K562 (cell line): ENCODE measurements around the gene IFT122. TPM values are rescaled to one million over a fixed set of nuclear protein-coding genes. Genes with fewer than 3 reads are reported as not detected.

Experiments used
- ATAC-seq: fragments of 200-7000 bp; cut with Tn5 transposase; 3 replicates; pipeline ENCODE4 v1.9.1; 2020; ENCODE audit warnings: moderate library complexity
- BruUV-seq: library from RNA; stranded (reverse); fragments of 400-500 nt; replicated peaks from 2 replicates; lab custom pipeline; 2021; lab: Mats Ljungman, UMichigan
- CTCF ChIA-PET: fragments of 300-600 bp; formaldehyde crosslinking; extraction: SDS; loops from one replicate; lab custom pipeline; 2021; ENCODE audit warnings: low intra/inter-chr PET ratio; lab: Yijun Ruan, JAX
- POLR2A ChIA-PET: fragments of 300-600, 350-650 bp; sonication (Branson Sonifier 250); formaldehyde crosslinking; extraction: SDS; loops from one replicate; lab custom pipeline; 2021; ENCODE audit warnings: antibody characterized with exemption, inconsistent platforms; lab: Yijun Ruan, JAX
- DNase-seq, 4 experiments: peaks; one replicate each; pipeline versions ENCODE4 v3.0.0 to v3.0.0-alpha.2; 2011 to 2018; ENCODE audit warnings: low spot score in 3 of 4, mixed read lengths in 3 of 4; ENCODE audit errors: extremely low read depth in 1 of 4
- FAIRE-seq: peaks from 2 replicates; lab custom pipeline; 2011; peaks lifted over from hg19 to GRCh38; lab: Jason Lieb, UNC
- H2AFZ ChIP-seq: 2 replicates; pipeline ENCODE4 v1.6.0; 2011; ENCODE audit warnings: low read depth, low read length, control low read depth, inconsistent platforms
- H3K27ac ChIP-seq: fragments of 200-600 bp; 3 replicates; pipeline ENCODE4 v1.8.0; 2011; ENCODE audit warnings: low read depth, mild to moderate bottlenecking, control low read depth, inconsistent platforms, low read length, moderate library complexity, mixed read lengths; ENCODE audit errors: extremely low read depth
- H3K27me3 ChIP-seq, 2 experiments: fragments of 300-600 bp in 1 of 2; 2 replicates in 1 of 2; 3 replicates in 1 of 2; pipeline versions ENCODE4 v1.6.0 to v1.8.0; 2011; ENCODE audit warnings: inconsistent platforms in 2 of 2, low read length in 2 of 2, mild to moderate bottlenecking in 1 of 2, mixed read lengths in 1 of 2, moderate library complexity in 1 of 2; ENCODE audit not compliant: control insufficient read depth in 2 of 2, insufficient read depth in 2 of 2
- H3K36me3 ChIP-seq: fragments of 300-600 bp; 3 replicates; pipeline ENCODE4 v1.8.0; 2011; ENCODE audit warnings: mild to moderate bottlenecking, low read length, inconsistent platforms; ENCODE audit not compliant: control insufficient read depth, insufficient read depth
- H3K4me1 ChIP-seq, 2 experiments: fragments of 200-600 bp in 1 of 2; replicated peaks in 1 of 2; 2 replicates in 1 of 2; 3 replicates in 1 of 2; pipeline versions ENCODE4 v1.5.1 to v1.8.0; 2011; ENCODE audit warnings: inconsistent platforms in 2 of 2, low read length in 2 of 2, mild to moderate bottlenecking in 1 of 2, mixed read lengths in 1 of 2, moderate library complexity in 1 of 2; ENCODE audit not compliant: control insufficient read depth in 2 of 2, insufficient read depth in 2 of 2
- H3K4me2 ChIP-seq: 2 replicates; pipeline ENCODE4 v1.6.1; 2011; ENCODE audit warnings: low read length, control low read depth, inconsistent platforms, mixed read lengths; ENCODE audit not compliant: insufficient read depth
- H3K4me3 ChIP-seq: fragments of 200-600 bp; sonication (generic), shearing (Covaris generic); 2 replicates; pipeline ENCODE4 v1.5.1; 2016; ENCODE audit warnings: control low read depth, inconsistent platforms
- H3K79me2 ChIP-seq: fragments of 200-600 bp; 3 replicates; pipeline ENCODE4 v1.8.0; 2011; ENCODE audit warnings: low read length, inconsistent platforms; ENCODE audit not compliant: control insufficient read depth, insufficient read depth
- H3K9ac ChIP-seq, 2 experiments: 2 replicates each; pipeline versions ENCODE4 v1.6.0 to v1.6.1; 2011; ENCODE audit warnings: low read depth in 2 of 2, low read length in 2 of 2, control low read depth in 1 of 2, inconsistent platforms in 1 of 2, mild to moderate bottlenecking in 1 of 2, mixed read lengths in 1 of 2; ENCODE audit not compliant: insufficient read depth in 1 of 2
- H3K9me1 ChIP-seq: one replicate; pipeline ENCODE4 v1.6.0; 2011; ENCODE audit warnings: inconsistent platforms, mild to moderate bottlenecking, low read length, moderate library complexity; ENCODE audit not compliant: control insufficient read depth, insufficient read depth
- H3K9me3 ChIP-seq: replicated peaks from 2 replicates; pipeline ENCODE4 v1.5.1; 2011; ENCODE audit warnings: low read depth, low read length, inconsistent platforms; ENCODE audit not compliant: control insufficient read depth, insufficient read depth
- H4K20me1 ChIP-seq: replicated peaks from 2 replicates; pipeline ENCODE4 v1.6.1; 2011; ENCODE audit warnings: low read length, inconsistent platforms, mixed read lengths; ENCODE audit not compliant: control insufficient read depth, insufficient read depth
- FOXJ3 ChIP-seq: sonication (generic); formaldehyde crosslinking; IDR thresholded peaks from 2 replicates; pipeline ENCODE4 v1.4.0; 2020; ENCODE audit warnings: mild to moderate bottlenecking, missing genetic modification reagents
- HOXB6 ChIP-seq: fragments of 250-450 bp; sonication (Bioruptor Pico); IDR thresholded peaks from 2 replicates; pipeline ENCODE4 v1.5.1; 2022; ENCODE audit warnings: mild to moderate bottlenecking, borderline replicate concordance
- MLX ChIP-seq, 2 experiments: fragments of 450-650 bp in 1 of 2; sonication (generic) in 1 of 2; formaldehyde crosslinking; conservative IDR thresholded peaks; 2 replicates each; pipeline versions ENCODE4 v1.4.0 to v1.8.1; 2020 to 2022; ENCODE audit warnings: mild to moderate bottlenecking in 1 of 2, missing genetic modification reagents in 1 of 2
- MNT ChIP-seq, 2 experiments: fragments of 450-650 bp; conservative IDR thresholded peaks; 2 replicates each; pipeline ENCODE4 v1.6.1; 2017; ENCODE audit warnings: mild to moderate bottlenecking in 2 of 2, moderate library complexity in 2 of 2
- MYNN ChIP-seq, 2 experiments: sonication (generic); formaldehyde crosslinking in 1 of 2; IDR thresholded peaks; 2 replicates each; pipeline versions ENCODE4 v1.5.0 to v1.6.1; 2016 to 2020; ENCODE audit warnings: antibody characterized with exemption in 1 of 2, missing genetic modification reagents in 1 of 2
- POLR2AphosphoS2 ChIP-seq: IDR thresholded peaks from 2 replicates; pipeline ENCODE4 v1.6.1; 2012; ENCODE audit warnings: low read length, improper control_type of control experiment
- RBM39 ChIP-seq: fragments of 200-400 bp; formaldehyde crosslinking; optimal IDR thresholded peaks from 2 replicates; pipeline ENCODE3; 2018; ENCODE audit warnings: low read depth, low read length
- ZNF280B ChIP-seq: fragments of 250-450 bp; sonication (Bioruptor Pico); IDR thresholded peaks from 2 replicates; pipeline ENCODE4 v1.5.1; 2021; ENCODE audit warnings: mild to moderate bottlenecking
- ZNF639 ChIP-seq, 2 experiments: fragments of 200-800 bp in 1 of 2; sonication (Bioruptor generic) in 1 of 2; sonication (generic) in 1 of 2; formaldehyde crosslinking in 1 of 2; IDR thresholded peaks in 1 of 2; conservative IDR thresholded peaks in 1 of 2; 2 replicates each; pipeline versions ENCODE4 v1.5.0 to v1.6.1; 2016 to 2020; ENCODE audit warnings: missing compliant biosample characterization in 1 of 2, missing genetic modification characterization in 1 of 2, missing genetic modification reagents in 1 of 2
- WGBS: fragments of 100-300 bp; shearing (Covaris generic); methylation state at CpG from one replicate; pipeline ENCODE4 v1.1.6; 2016; ENCODE audit warnings: low coverage, mixed read lengths; ENCODE audit not compliant: insufficient coverage; ENCODE audit errors: missing lambda C conversion rate; 5-methylcytosine and 5-hydroxymethylcytosine counted together
- in situ Hi-C: fragments of 300-500 bp; cut with MboI; formaldehyde crosslinking; loops from 4 replicates; pipeline ENCODE4 v1.15.0; 2018; ENCODE audit warnings: inconsistent platforms, mixed read lengths
- intact Hi-C: fragments of 100-400 bp; cut with micrococcal nuclease; formaldehyde crosslinking; loops from 2 replicates; pipeline ENCODE4 v1.14.2; 2022
- polyA plus RNA-seq, 8 experiments: library from polyadenylated mRNA; depleted of rRNA in 4 of 8; stranded (reverse) in 5 of 8; unstranded in 3 of 8; fragments of >200 nt; fragmentation: Nextera tagmentation in 2 of 8; fragmentation: Illumina TruSeq in 1 of 8; extraction: Ambion mirVana in 2 of 8; extraction: Trizol in 1 of 8; gene quantifications; 2 replicates each; pipeline versions ENCODE4 v1.2.1 to v1.2.3, GENCODE V29; 2011 to 2014; ENCODE audit warnings: inconsistent platforms in 1 of 8, missing spikeins in 1 of 8
- total RNA-seq, 7 experiments: library from RNA; depleted of rRNA in 6 of 7; stranded (reverse); fragments of >200 nt in 6 of 7; fragmentation: Illumina TruSeq in 2 of 7; extraction: Trizol in 2 of 7; gene quantifications; 2 replicates each; pipeline versions ENCODE4 v1.2.1 to v1.2.3, GENCODE V29; 2011 to 2021; ENCODE audit warnings: low replicate concordance in 1 of 7

IFT122 gene
- total and polyA plus RNA-seq, 9 of the 15 experiments (the other 6 are each of a cell fraction or from before 2014, with no cell fraction given): 2.4 to 11.5 (median 7.7) TPM

DNA sequence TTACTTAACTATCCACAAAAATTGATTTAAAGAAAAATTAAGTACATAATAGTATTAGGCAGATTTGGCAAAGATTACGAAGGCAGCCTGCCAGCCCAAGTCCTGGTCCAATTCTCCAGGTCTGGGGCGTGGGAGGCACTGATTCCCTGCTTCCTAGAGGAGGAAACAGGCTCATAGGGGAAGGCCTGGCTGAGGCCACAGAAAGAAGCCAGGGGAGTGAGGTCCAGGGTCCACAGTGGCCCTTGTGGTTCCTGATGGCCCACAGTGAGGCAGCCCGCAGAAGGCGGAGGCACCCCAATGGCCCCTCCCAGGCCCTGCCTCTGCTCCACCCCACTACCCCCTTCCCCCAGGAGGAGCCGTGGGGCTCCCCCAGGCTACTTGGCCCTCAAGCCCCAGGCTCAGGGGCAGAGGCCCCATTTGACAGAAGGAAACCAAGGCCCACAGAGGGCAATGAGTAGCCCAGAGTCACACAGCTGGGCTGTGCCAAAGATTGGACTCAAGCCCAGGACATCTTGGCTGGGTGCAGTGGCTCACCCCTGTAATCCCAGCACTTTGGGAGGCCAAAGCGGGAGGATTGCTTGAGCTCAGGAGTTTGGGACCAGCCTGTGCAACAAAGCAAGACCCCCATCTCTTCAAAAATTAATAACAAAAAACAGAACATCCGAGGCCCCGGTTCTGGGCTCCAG lies 124.0 kb downstream of the IFT122 start:
- Histone ChIP-seq H3K9ac (no peak overlapping the region), H3K36me3 (peaks cover 21% of the 10 kb centered on the region; the same call in 1 of the 3 replicates), H3K9me1 (no peaks in the 10 kb centered on the region), H3K4me3 (no peak overlapping the region), H3K27me3 (no peaks in the 10 kb centered on the region), H3K9me3 (no peaks in the 10 kb centered on the region), H3K79me2 (no peaks in the 10 kb centered on the region), H4K20me1 (no peaks in the 10 kb centered on the region), H3K4me2 (no peak overlapping the region), H3K4me1 (peaks cover 0 to 27% of the 10 kb centered on the region in 2 experiments; a peak in 3 of 5 replicates), H2AFZ (no peak overlapping the region), H3K27ac (no peak overlapping the region)
- intact Hi-C loops: no loop called here
- FAIRE-seq: no peak
- no peak for DNase-seq
- WGBS: 91% methylated on average over 3 of the region's 8 CpGs
- ATAC-seq: no peak
- no TSS peak for BruUV-seq
- CTCF ChIA-PET: no interaction called here
- POLR2A ChIA-PET: interaction anchor here (0.6 kb wide), 1 partner anchor 175 kb away, joined by 3 read pairs; no protein-coding TSS in a partner anchor
- in situ Hi-C loops: no loop called here
- no peak for TF ChIP-seq ZNF280B (CRISPR knock-in tag)
- TF ChIP-seq ZNF639 (CRISPR knock-in tag; conservative IDR thresholded peaks at IDR 0.05 in 1 of 2, IDR thresholded peaks at IDR 0.05 in 1 of 2): no peak
- no peak for TF ChIP-seq HOXB6
- no peak for TF ChIP-seq POLR2AphosphoS2
- TF ChIP-seq FOXJ3 (CRISPR knock-in tag): no peak
- no peak for TF ChIP-seq MLX (CRISPR knock-in tag; conservative IDR thresholded peaks at IDR 0.05)
- TF ChIP-seq MNT (conservative IDR thresholded peaks at IDR 0.05): no peak
- no peak for TF ChIP-seq MYNN (IDR thresholded peaks at IDR 0.05)
- no peak for TF ChIP-seq MYNN (CRISPR knock-in tag; IDR thresholded peaks at IDR 0.05)
- no peak for TF ChIP-seq RBM39
- TF ChIP-seq, all 486 proteins: peak for 0
